Brain microvascular endothelial cell (primary cell): ENCODE measurements around the gene MAMLD1.

Source experiments
- DNase-seq: peaks from one replicate; pipeline ENCODE4 v3.0.0-alpha.2; 2020
- H3K27ac ChIP-seq: fragments of 250-450 bp; sonication (Bioruptor Pico); 2 replicates; pipeline ENCODE4 v1.5.1; 2020; ENCODE audit warnings: mild to moderate bottlenecking, moderate library complexity
- H3K27me3 ChIP-seq: fragments of 250-450 bp; sonication (Bioruptor Pico); replicated peaks from 2 replicates; pipeline ENCODE4 v1.5.1; 2020; ENCODE audit warnings: mild to moderate bottlenecking
- H3K36me3 ChIP-seq: fragments of 250-450 bp; sonication (Bioruptor Pico); replicated peaks from 2 replicates; pipeline ENCODE4 v1.5.1; 2020; ENCODE audit warnings: mild to moderate bottlenecking
- H3K4me3 ChIP-seq: 2 replicates; pipeline ENCODE4 v1.5.1; 2011; ENCODE audit warnings: low read depth, mild to moderate bottlenecking, control low read depth, low read length, moderate library complexity
- in situ Hi-C: cut with HindIII; loops from 2 replicates; pipeline ENCODE4 v1.10.0; 2017; ENCODE audit warnings: low sequenced_read_pairs, low pct_ligation_motif_present
- TF ChIP-seq, protein P1 (sequence below): IDR thresholded peaks from 2 replicates; pipeline ENCODE4 v1.5.1; 2011; ENCODE audit warnings: low read depth, mild to moderate bottlenecking, moderate library complexity, low read length, control low read depth, inconsistent platforms; ENCODE audit errors: missing control alignments

Gene MAMLD1

DNA sequence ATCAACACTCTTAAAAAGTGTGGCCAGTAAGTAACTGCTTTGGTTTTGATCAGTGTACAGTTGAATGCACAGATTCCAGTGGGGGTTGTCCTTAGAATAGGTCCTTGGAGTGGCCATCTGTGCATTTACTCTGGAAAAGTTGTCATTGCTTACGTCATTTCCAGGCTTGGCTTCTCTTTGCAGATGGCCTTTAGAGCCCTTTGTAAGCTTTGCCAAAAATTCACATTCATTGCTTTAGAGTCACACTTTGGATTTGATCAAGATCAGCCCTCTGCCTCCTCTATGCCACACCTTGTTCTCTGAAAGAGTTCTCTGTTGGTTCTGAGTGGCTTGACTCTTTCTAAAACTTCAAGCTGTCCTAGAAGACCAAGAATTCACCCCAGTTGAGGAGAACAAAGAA, 83.9 kb downstream of the MAMLD1 start:
- no peak overlapping the region for H3K4me3 ChIP-seq
- no peaks in the 10 kb centered on the region for H3K27me3 ChIP-seq
- in situ Hi-C loops = no loop called here
- H3K27ac ChIP-seq = no peak overlapping the region
- no peak for DNase-seq
- TF ChIP-seq, protein P1, sequence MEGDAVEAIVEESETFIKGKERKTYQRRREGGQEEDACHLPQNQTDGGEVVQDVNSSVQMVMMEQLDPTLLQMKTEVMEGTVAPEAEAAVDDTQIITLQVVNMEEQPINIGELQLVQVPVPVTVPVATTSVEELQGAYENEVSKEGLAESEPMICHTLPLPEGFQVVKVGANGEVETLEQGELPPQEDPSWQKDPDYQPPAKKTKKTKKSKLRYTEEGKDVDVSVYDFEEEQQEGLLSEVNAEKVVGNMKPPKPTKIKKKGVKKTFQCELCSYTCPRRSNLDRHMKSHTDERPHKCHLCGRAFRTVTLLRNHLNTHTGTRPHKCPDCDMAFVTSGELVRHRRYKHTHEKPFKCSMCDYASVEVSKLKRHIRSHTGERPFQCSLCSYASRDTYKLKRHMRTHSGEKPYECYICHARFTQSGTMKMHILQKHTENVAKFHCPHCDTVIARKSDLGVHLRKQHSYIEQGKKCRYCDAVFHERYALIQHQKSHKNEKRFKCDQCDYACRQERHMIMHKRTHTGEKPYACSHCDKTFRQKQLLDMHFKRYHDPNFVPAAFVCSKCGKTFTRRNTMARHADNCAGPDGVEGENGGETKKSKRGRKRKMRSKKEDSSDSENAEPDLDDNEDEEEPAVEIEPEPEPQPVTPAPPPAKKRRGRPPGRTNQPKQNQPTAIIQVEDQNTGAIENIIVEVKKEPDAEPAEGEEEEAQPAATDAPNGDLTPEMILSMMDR = no peak
- H3K36me3 ChIP-seq = no peaks in the 10 kb centered on the region

DNA sequence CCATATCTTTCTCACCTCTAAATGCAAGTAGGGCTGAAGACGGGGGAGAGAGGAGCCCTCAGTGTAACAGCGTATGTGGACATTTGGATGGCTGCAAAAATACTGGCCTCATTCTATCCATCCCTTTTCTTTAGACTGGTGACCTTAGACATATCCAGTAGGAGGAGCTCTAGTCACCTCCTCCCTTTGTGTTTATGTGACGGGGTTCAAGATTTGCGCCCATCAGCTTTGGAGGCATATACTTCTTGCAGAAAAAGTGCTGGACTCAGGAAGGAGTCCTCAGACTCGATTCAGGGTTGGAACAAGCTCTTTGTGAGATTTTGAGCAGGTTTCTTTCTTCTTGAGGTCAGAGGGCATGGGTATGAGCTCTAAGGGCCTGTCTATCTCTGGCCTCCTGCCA, 86.2 kb downstream of the MAMLD1 start:
- Histone ChIP-seq H3K4me3 (no peak overlapping the region), H3K27me3 (no peaks in the 10 kb centered on the region), H3K27ac (no peak overlapping the region), H3K36me3 (no peaks in the 10 kb centered on the region)
- TF ChIP-seq, protein P1 = no peak
- in situ Hi-C loops = no loop called here
- no peak for DNase-seq

DNA sequence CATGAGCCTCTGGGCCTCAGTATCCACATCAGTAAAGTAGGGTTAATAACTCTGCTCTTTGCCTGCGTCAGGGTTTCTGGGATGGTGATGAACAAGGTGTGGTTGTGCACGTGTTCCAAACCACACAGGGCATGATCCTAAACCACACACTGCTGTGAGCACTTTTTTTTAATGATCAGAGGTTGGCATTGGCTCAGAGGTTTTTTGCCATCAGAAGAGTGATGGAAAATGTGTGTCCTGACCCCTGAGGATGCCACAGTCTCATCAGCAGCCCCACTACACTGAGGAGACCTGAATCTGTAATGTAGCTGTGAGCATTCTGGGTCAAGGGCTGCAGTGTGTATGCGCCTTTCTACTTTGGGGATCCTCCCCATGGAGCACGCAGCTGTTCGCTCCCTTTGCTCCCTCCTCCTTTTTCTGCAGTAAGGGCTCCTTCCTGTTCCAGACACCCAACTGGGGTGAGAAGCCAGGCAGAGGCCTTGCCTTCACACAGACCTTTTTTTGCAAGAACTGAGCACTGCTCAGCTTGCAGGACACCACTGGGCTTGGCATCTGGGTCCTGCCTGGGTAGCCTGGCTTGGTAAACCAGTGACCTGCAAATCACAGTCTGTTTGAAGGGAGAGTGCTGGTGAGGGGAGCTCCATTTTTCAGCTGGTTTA, 87.5 kb downstream of the MAMLD1 start:
- TF ChIP-seq, protein P1 = no peak
- H3K36me3 ChIP-seq = no peaks in the 10 kb centered on the region
- no peak overlapping the region for H3K27ac ChIP-seq
- in situ Hi-C loops = no loop called here
- H3K27me3 ChIP-seq = no peaks in the 10 kb centered on the region
- no peak overlapping the region for H3K4me3 ChIP-seq
- no peak for DNase-seq

DNA sequence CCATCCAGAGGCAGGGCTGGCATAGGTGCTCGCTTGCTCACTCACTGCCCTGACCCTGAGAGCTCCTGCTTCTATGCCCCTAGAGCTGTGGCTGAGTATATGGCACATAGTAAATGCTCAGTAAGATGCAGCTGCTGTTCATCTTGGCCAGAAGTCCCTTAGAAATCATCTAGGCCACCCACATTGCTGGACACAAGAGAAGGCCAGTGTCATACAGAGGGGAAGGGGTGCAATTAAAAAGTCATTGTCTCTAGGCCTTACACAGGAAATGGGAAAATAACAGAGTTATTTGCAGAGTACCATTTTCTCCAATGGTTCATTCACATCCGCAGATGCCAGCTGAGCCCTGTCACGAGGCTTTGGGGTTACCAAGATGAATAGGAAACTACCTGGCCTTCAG, 88.8 kb downstream of the MAMLD1 start:
- TF ChIP-seq, protein P1 = no peak
- DNase-seq = no peak
- Histone ChIP-seq H3K27ac (no peak overlapping the region), H3K36me3 (no peaks in the 10 kb centered on the region), H3K27me3 (no peaks in the 10 kb centered on the region), H3K4me3 (no peak overlapping the region)
- in situ Hi-C loops = no loop called here

DNA sequence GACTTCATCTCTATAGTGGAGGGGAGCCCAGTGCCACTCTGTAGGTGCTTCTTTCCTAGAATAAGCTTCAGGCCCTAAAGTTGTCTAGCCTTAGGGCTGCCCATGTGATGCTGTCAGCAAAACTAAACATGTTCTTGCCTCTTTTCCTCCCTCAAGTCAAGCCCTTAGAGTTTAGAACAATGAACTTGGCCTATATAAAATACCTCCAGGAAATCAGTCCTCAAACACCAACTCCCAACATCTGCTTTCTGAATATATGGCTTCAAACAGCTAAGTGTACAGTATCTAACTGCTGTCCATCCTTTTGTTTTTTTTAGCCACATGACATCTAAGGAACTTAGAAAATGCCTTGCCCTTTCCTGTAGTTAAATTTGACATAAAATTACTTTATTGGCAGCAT, 91.0 kb downstream of the MAMLD1 start:
- in situ Hi-C loops = no loop called here
- no peak for DNase-seq
- TF ChIP-seq, protein P1 = no peak
- Histone ChIP-seq H3K27ac (no peak overlapping the region), H3K27me3 (no peaks in the 10 kb centered on the region), H3K36me3 (no peaks in the 10 kb centered on the region), H3K4me3 (no peak overlapping the region)
